Measurements from ENCODE around the gene ANKFY1.

Gene ANKFY1

GRCh38 chr17:4135489-4135888, 128.3 kb downstream of the ANKFY1 start:
- H3K9ac ChIP-seq (ENCODE audit: insufficient read length, low read depth) = no peak overlapping the region
- peaks cover 18% of the 10 kb centered on the region for H3K36me3 ChIP-seq (ENCODE audit: insufficient read depth, insufficient read length, low read length)
- no peak for DNase-seq (ENCODE audit: low read depth, low spot score)
- TF ChIP-seq YY1 (IDR thresholded peaks at IDR 0.05; ENCODE audit: insufficient read depth, insufficient read length) = no peak
- TF ChIP-seq SUZ12 (IDR thresholded peaks at IDR 0.05; ENCODE audit: extremely low read depth, insufficient read depth, insufficient read length) = no peak
- no peak for TF ChIP-seq ZNF274 (IDR thresholded peaks at IDR 0.05; ENCODE audit: low read depth, low read length)
- H3K4me1 ChIP-seq (ENCODE audit: insufficient read depth, insufficient read length) = no peaks in the 10 kb centered on the region
- H3K4me3 ChIP-seq (ENCODE audit: insufficient read length, low read depth) = no peak overlapping the region
- H3K9me3 ChIP-seq (ENCODE audit: insufficient read depth, low read length) = no peaks in the 10 kb centered on the region
- H3K27me3 ChIP-seq (ENCODE audit: insufficient read depth, insufficient read length) = no peaks in the 10 kb centered on the region

- DNase-seq (ENCODE audit: low read depth, low spot score) = no peak
- peaks cover 17% of the 10 kb centered on the region for H3K36me3 ChIP-seq (ENCODE audit: insufficient read depth, insufficient read length, low read length)
- no peaks in the 10 kb centered on the region for H3K27me3 ChIP-seq (ENCODE audit: insufficient read depth, insufficient read length)
- H3K4me1 ChIP-seq (ENCODE audit: insufficient read depth, insufficient read length) = no peaks in the 10 kb centered on the region
- H3K9me3 ChIP-seq (ENCODE audit: insufficient read depth, low read length) = no peaks in the 10 kb centered on the region
- no peak overlapping the region for H3K4me3 ChIP-seq (ENCODE audit: insufficient read length, low read depth)
- no peak for TF ChIP-seq ZNF274 (IDR thresholded peaks at IDR 0.05; ENCODE audit: low read depth, low read length)
- TF ChIP-seq YY1 (IDR thresholded peaks at IDR 0.05; ENCODE audit: insufficient read depth, insufficient read length) = no peak
- no peak for TF ChIP-seq SUZ12 (IDR thresholded peaks at IDR 0.05; ENCODE audit: extremely low read depth, insufficient read depth, insufficient read length)
- no peak overlapping the region for H3K9ac ChIP-seq (ENCODE audit: insufficient read length, low read depth)
These were observed 129.1 kb downstream of the ANKFY1 start for GRCh38 chr17:4134721-4135120.

DNA sequence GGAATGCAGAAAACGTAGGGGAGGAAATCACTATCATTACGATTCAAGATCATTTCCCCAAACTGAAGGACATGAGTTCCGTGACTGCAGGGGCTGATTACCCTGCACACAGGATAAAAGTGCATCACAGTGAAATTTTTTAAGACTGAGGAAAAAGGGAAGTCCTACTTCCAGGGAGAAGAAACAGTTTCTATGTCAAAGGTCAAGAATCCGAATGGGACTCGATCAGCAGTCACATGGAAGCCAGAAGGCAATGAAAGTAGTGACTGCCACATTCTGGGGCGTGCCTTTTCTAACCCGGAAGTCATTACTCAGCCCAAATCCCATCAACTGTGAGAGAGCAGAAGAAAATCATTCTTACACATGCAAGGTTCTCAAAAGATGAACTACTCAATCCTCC, 133.1 kb downstream of the ANKFY1 start:
- H3K9me3 ChIP-seq (ENCODE audit: insufficient read depth, low read length) = no peaks in the 10 kb centered on the region
- H3K9ac ChIP-seq (ENCODE audit: insufficient read length, low read depth) = no peak overlapping the region
- peaks cover 7% of the 10 kb centered on the region for H3K36me3 ChIP-seq (ENCODE audit: insufficient read depth, insufficient read length, low read length)
- no peak overlapping the region for H3K4me3 ChIP-seq (ENCODE audit: insufficient read length, low read depth)
- H3K4me1 ChIP-seq (ENCODE audit: insufficient read depth, insufficient read length) = no peaks in the 10 kb centered on the region
- no peak for TF ChIP-seq SUZ12 (IDR thresholded peaks at IDR 0.05; ENCODE audit: extremely low read depth, insufficient read depth, insufficient read length)
- no peak for TF ChIP-seq ZNF274 (IDR thresholded peaks at IDR 0.05; ENCODE audit: low read depth, low read length)
- TF ChIP-seq YY1 (IDR thresholded peaks at IDR 0.05; ENCODE audit: insufficient read depth, insufficient read length) = no peak
- no peaks in the 10 kb centered on the region for H3K27me3 ChIP-seq (ENCODE audit: insufficient read depth, insufficient read length)
- DNase-seq (ENCODE audit: low read depth, low spot score) = no peak

GRCh38 chr17:4127555-4127954, 136.2 kb downstream of the ANKFY1 start:
- no peaks in the 10 kb centered on the region for H3K9me3 ChIP-seq (ENCODE audit: insufficient read depth, low read length)
- TF ChIP-seq ZNF274 (IDR thresholded peaks at IDR 0.05; ENCODE audit: low read depth, low read length) (no peak), SUZ12 (IDR thresholded peaks at IDR 0.05; ENCODE audit: extremely low read depth, insufficient read depth, insufficient read length) (no peak), YY1 (IDR thresholded peaks at IDR 0.05; ENCODE audit: insufficient read depth, insufficient read length) (no peak)
- H3K9ac ChIP-seq (ENCODE audit: insufficient read length, low read depth) = no peak overlapping the region
- no peaks in the 10 kb centered on the region for H3K4me1 ChIP-seq (ENCODE audit: insufficient read depth, insufficient read length)
- no peak for DNase-seq (ENCODE audit: low read depth, low spot score)
- H3K36me3 ChIP-seq (ENCODE audit: insufficient read depth, insufficient read length, low read length) = peaks cover 16% of the 10 kb centered on the region
- H3K4me3 ChIP-seq (ENCODE audit: insufficient read length, low read depth) = no peak overlapping the region
- no peaks in the 10 kb centered on the region for H3K27me3 ChIP-seq (ENCODE audit: insufficient read depth, insufficient read length)

GRCh38 chr17:4125552-4125951, 138.2 kb downstream of the ANKFY1 start:
- H3K4me3 ChIP-seq (ENCODE audit: insufficient read length, low read depth) = no peak overlapping the region
- no peaks in the 10 kb centered on the region for H3K4me1 ChIP-seq (ENCODE audit: insufficient read depth, insufficient read length)
- H3K36me3 ChIP-seq (ENCODE audit: insufficient read depth, insufficient read length, low read length) = peaks cover 24% of the 10 kb centered on the region
- no peak for TF ChIP-seq YY1 (IDR thresholded peaks at IDR 0.05; ENCODE audit: insufficient read depth, insufficient read length)
- H3K9me3 ChIP-seq (ENCODE audit: insufficient read depth, low read length) = no peaks in the 10 kb centered on the region
- no peak overlapping the region for H3K9ac ChIP-seq (ENCODE audit: insufficient read length, low read depth)
- H3K27me3 ChIP-seq (ENCODE audit: insufficient read depth, insufficient read length) = no peaks in the 10 kb centered on the region
- no peak for DNase-seq (ENCODE audit: low read depth, low spot score)

- peak; percentile 50 for DNase-seq (ENCODE audit: low read depth, low spot score)
- H3K9me3 ChIP-seq (ENCODE audit: insufficient read depth, low read length) = no peaks in the 10 kb centered on the region
- H3K9ac ChIP-seq (ENCODE audit: insufficient read length, low read depth) = peak overlapping the region; percentile 36
- H3K4me1 ChIP-seq (ENCODE audit: insufficient read depth, insufficient read length) = no peaks in the 10 kb centered on the region
- TF ChIP-seq ZNF274 (IDR thresholded peaks at IDR 0.05; ENCODE audit: low read depth, low read length) (no peak), YY1 (IDR thresholded peaks at IDR 0.05; ENCODE audit: insufficient read depth, insufficient read length) (no peak), SUZ12 (IDR thresholded peaks at IDR 0.05; ENCODE audit: extremely low read depth, insufficient read depth, insufficient read length) (no peak)
- H3K36me3 ChIP-seq (ENCODE audit: insufficient read depth, insufficient read length, low read length) = peaks cover 22% of the 10 kb centered on the region
- no peak overlapping the region for H3K4me3 ChIP-seq (ENCODE audit: insufficient read length, low read depth)
- no peaks in the 10 kb centered on the region for H3K27me3 ChIP-seq (ENCODE audit: insufficient read depth, insufficient read length)
These were observed 138.8 kb downstream of the ANKFY1 start for GRCh38 chr17:4124999-4125398.

GRCh38 chr17:4120332-4120731, 143.4 kb downstream of the ANKFY1 start:
- Histone ChIP-seq H3K9ac (ENCODE audit: insufficient read length, low read depth) (no peak overlapping the region), H3K4me3 (ENCODE audit: insufficient read length, low read depth) (no peak overlapping the region), H3K27me3 (ENCODE audit: insufficient read depth, insufficient read length) (no peaks in the 10 kb centered on the region), H3K9me3 (ENCODE audit: insufficient read depth, low read length) (no peaks in the 10 kb centered on the region), H3K4me1 (ENCODE audit: insufficient read depth, insufficient read length) (no peaks in the 10 kb centered on the region), H3K36me3 (ENCODE audit: insufficient read depth, insufficient read length, low read length) (peaks cover 51% of the 10 kb centered on the region)
- TF ChIP-seq YY1 (IDR thresholded peaks at IDR 0.05; ENCODE audit: insufficient read depth, insufficient read length) = no peak
- TF ChIP-seq SUZ12 (IDR thresholded peaks at IDR 0.05; ENCODE audit: extremely low read depth, insufficient read depth, insufficient read length) = no peak
- no peak for TF ChIP-seq ZNF274 (IDR thresholded peaks at IDR 0.05; ENCODE audit: low read depth, low read length)
- DNase-seq (ENCODE audit: low read depth, low spot score) = no peak

- Histone ChIP-seq H3K4me3 (ENCODE audit: insufficient read length, low read depth) (no peak overlapping the region), H3K4me1 (ENCODE audit: insufficient read depth, insufficient read length) (no peaks in the 10 kb centered on the region), H3K27me3 (ENCODE audit: insufficient read depth, insufficient read length) (no peaks in the 10 kb centered on the region), H3K9me3 (ENCODE audit: insufficient read depth, low read length) (no peaks in the 10 kb centered on the region), H3K9ac (ENCODE audit: insufficient read length, low read depth) (no peak overlapping the region), H3K36me3 (ENCODE audit: insufficient read depth, insufficient read length, low read length) (peaks cover 51% of the 10 kb centered on the region)
- no peak for DNase-seq (ENCODE audit: low read depth, low spot score)
- TF ChIP-seq ZNF274 (IDR thresholded peaks at IDR 0.05; ENCODE audit: low read depth, low read length) = no peak
- TF ChIP-seq YY1 (IDR thresholded peaks at IDR 0.05; ENCODE audit: insufficient read depth, insufficient read length) = no peak
- no peak for TF ChIP-seq SUZ12 (IDR thresholded peaks at IDR 0.05; ENCODE audit: extremely low read depth, insufficient read depth, insufficient read length)
These were observed 144.5 kb downstream of the ANKFY1 start for GRCh38 chr17:4119299-4119698.
